Kasumi-1 (cell line): Measurements from ENCODE around the gene RSRC1.
A peak's percentile ranks its signal among the peaks of the same experiment; 100 is the strongest.
"Not testable (repeated sequence)": the region's sequence is repeated elsewhere in the genome, so short reads cannot be mapped to it uniquely, and the experiment has no call there.

Experiments
- DNase-seq, 2 experiments: peaks; one replicate each; lab custom pipeline; 2025; lab: John Stamatoyannopoulos, UW

RSRC1 gene

GRCh38 chr3:158228942-158229341, 119.1 kb downstream of the RSRC1 start:
- not testable (repeated sequence) for DNase-seq

- no peak for DNase-seq
Measured at GRCh38 chr3:158233791-158234190, 123.9 kb downstream of the RSRC1 start.

GRCh38 chr3:158244274-158244673, 134.4 kb downstream of the RSRC1 start:
- DNase-seq, result no peak

GRCh38 chr3:158247288-158247687, 137.4 kb downstream of the RSRC1 start:
- no peak for DNase-seq

GRCh38 chr3:158248261-158248660, 138.4 kb downstream of the RSRC1 start:
- no peak for DNase-seq

- no peak for DNase-seq
Measured at GRCh38 chr3:158249183-158249582, 139.3 kb downstream of the RSRC1 start.

GRCh38 chr3:158258619-158259018, 148.7 kb downstream of the RSRC1 start:
- DNase-seq, result no peak

GRCh38 chr3:158260392-158260791, 150.5 kb downstream of the RSRC1 start:
- DNase-seq, result no peak

GRCh38 chr3:158261371-158261991, 151.6 kb downstream of the RSRC1 start:
- no peak for DNase-seq

- no peak for DNase-seq
Measured at GRCh38 chr3:158264894-158265293, 155.0 kb downstream of the RSRC1 start.

- peak in 1 of 2 experiments; percentile 19 for DNase-seq
Measured at GRCh38 chr3:158267015-158267414, 157.1 kb downstream of the RSRC1 start.

- no peak for DNase-seq
Measured at GRCh38 chr3:158269942-158270341, 160.1 kb downstream of the RSRC1 start.

- no peak for DNase-seq
Measured at GRCh38 chr3:158272081-158272480, 162.2 kb downstream of the RSRC1 start.

- no peak for DNase-seq
Measured at GRCh38 chr3:158273656-158274055, 163.8 kb downstream of the RSRC1 start.

GRCh38 chr3:158278187-158278586, 168.3 kb downstream of the RSRC1 start:
- no peak for DNase-seq

GRCh38 chr3:158279609-158280008, 169.7 kb downstream of the RSRC1 start:
- DNase-seq, result peak; percentile 69 to 78

GRCh38 chr3:158295771-158296170, 185.9 kb downstream of the RSRC1 start:
- DNase-seq, result no peak

GRCh38 chr3:158297940-158298339, 188.1 kb downstream of the RSRC1 start:
- DNase-seq, result no peak

GRCh38 chr3:158308236-158308928, 198.5 kb downstream of the RSRC1 start:
- no peak for DNase-seq

GRCh38 chr3:158312560-158313141, 202.8 kb downstream of the RSRC1 start:
- DNase-seq, result no peak

GRCh38 chr3:158313338-158313927, 203.5 kb downstream of the RSRC1 start:
- peak; percentile 60 to 72 for DNase-seq

GRCh38 chr3:158314426-158315357, 204.8 kb downstream of the RSRC1 start:
- no peak for DNase-seq
